Cardiac muscle cell (in vitro differentiated cells and primary cell): ENCODE data around the gene SNX30. TPM values are rescaled to one million over a fixed set of nuclear protein-coding genes. Genes with fewer than 3 reads are reported as not detected.

ENCODE experiments used
- DNase-seq, 2 donors: peaks; one replicate each; pipeline versions ENCODE4 v3.0.0 to v3.0.0-alpha.2; 2010 to 2017; ENCODE audit warnings: low read depth in 1 of 2, low spot score in 1 of 2
- H3K27ac ChIP-seq: fragments of 200-600 bp; sonication (generic); 2 replicates; pipeline ENCODE4 v1.5.1; 2016
- H3K27me3 ChIP-seq: fragments of 200-600 bp; sonication (generic); 2 replicates; pipeline ENCODE4 v1.6.0; 2016; ENCODE audit warnings: control low read depth
- H3K36me3 ChIP-seq: fragments of 200-600 bp; sonication (generic); 2 replicates; pipeline ENCODE4 v1.5.1; 2016; ENCODE audit warnings: control low read depth
- H3K4me1 ChIP-seq: fragments of 200-600 bp; sonication (generic); 2 replicates; pipeline ENCODE4 v1.8.1; 2017; ENCODE audit warnings: low read depth, mild to moderate bottlenecking, mixed run types
- H3K4me3 ChIP-seq: fragments of 200-600 bp; sonication (generic); 2 replicates; pipeline ENCODE4 v1.5.1; 2016; ENCODE audit warnings: mild to moderate bottlenecking
- H3K9me3 ChIP-seq: fragments of 200-600 bp; sonication (generic); 2 replicates; pipeline ENCODE4 v1.5.1; 2017; ENCODE audit warnings: low read depth, mild to moderate bottlenecking, control low read depth
- CTCF ChIP-seq: IDR thresholded peaks from 2 replicates; pipeline ENCODE4 v1.5.1; 2012; ENCODE audit warnings: low read depth, mild to moderate bottlenecking, low read length
- polyA plus RNA-seq: library from polyadenylated mRNA; unstranded; fragments of >200 nt; fragmentation: Nextera tagmentation; extraction: Ambion mirVana; gene quantifications from 2 replicates; pipeline ENCODE4 v1.2.1, GENCODE V29; 2016
- total RNA-seq: library from RNA; depleted of rRNA; stranded (reverse); fragments of >200 nt; gene quantifications from 2 replicates; pipeline ENCODE4 v1.2.3, GENCODE V29; 2016

Gene SNX30
- total and polyA plus RNA-seq, 2 experiments from 2014 or later: 3.4 to 8.3 TPM

GRCh38 chr9:112789891-112790774 is 39.6 kb downstream of the SNX30 start:
- TF ChIP-seq CTCF: no peak
- H3K27me3 ChIP-seq: no peaks in the 10 kb centered on the region
- H3K9me3 ChIP-seq: no peaks in the 10 kb centered on the region
- H3K36me3 ChIP-seq: no peaks in the 10 kb centered on the region
- no peaks in the 10 kb centered on the region for H3K4me1 ChIP-seq
- H3K27ac ChIP-seq: no peak overlapping the region
- no peak for DNase-seq
- no peak overlapping the region for H3K4me3 ChIP-seq

GRCh38 chr9:112792670-112793069 is 42.1 kb downstream of the SNX30 start:
- H3K27ac ChIP-seq: no peak overlapping the region
- no peaks in the 10 kb centered on the region for H3K9me3 ChIP-seq
- H3K4me3 ChIP-seq: no peak overlapping the region
- no peaks in the 10 kb centered on the region for H3K36me3 ChIP-seq
- no peaks in the 10 kb centered on the region for H3K27me3 ChIP-seq
- TF ChIP-seq CTCF: no peak
- no peak for DNase-seq
- H3K4me1 ChIP-seq: no peaks in the 10 kb centered on the region

- Histone ChIP-seq H3K4me1 (no peaks in the 10 kb centered on the region), H3K9me3 (no peaks in the 10 kb centered on the region), H3K4me3 (no peak overlapping the region), H3K36me3 (no peaks in the 10 kb centered on the region), H3K27ac (no peak overlapping the region), H3K27me3 (no peaks in the 10 kb centered on the region)
- TF ChIP-seq CTCF: peak; percentile 83
- DNase-seq: peak; percentile 64 to 76
Observed at GRCh38 chr9:112793213-112793810, 42.8 kb downstream of the SNX30 start.

GRCh38 chr9:112794731-112795130 is 44.2 kb downstream of the SNX30 start:
- Histone ChIP-seq H3K36me3 (no peaks in the 10 kb centered on the region), H3K27me3 (no peaks in the 10 kb centered on the region), H3K4me1 (no peaks in the 10 kb centered on the region), H3K27ac (no peak overlapping the region), H3K4me3 (no peak overlapping the region), H3K9me3 (no peaks in the 10 kb centered on the region)
- no peak for TF ChIP-seq CTCF
- DNase-seq: no peak

- no peak for TF ChIP-seq CTCF
- Histone ChIP-seq H3K27ac (peak overlapping the region; percentile 5), H3K27me3 (no peaks in the 10 kb centered on the region), H3K36me3 (no peaks in the 10 kb centered on the region), H3K4me1 (no peaks in the 10 kb centered on the region), H3K9me3 (no peaks in the 10 kb centered on the region), H3K4me3 (no peak overlapping the region)
- DNase-seq: no peak
Observed at GRCh38 chr9:112795921-112796320, 45.4 kb downstream of the SNX30 start.
